ENCODE measurements around the gene PNRC2.
"Not testable (repeated sequence)": the region's sequence is repeated elsewhere in the genome, so short reads cannot be mapped to it uniquely, and the experiment has no call there.

The PNRC2 gene

DNA sequence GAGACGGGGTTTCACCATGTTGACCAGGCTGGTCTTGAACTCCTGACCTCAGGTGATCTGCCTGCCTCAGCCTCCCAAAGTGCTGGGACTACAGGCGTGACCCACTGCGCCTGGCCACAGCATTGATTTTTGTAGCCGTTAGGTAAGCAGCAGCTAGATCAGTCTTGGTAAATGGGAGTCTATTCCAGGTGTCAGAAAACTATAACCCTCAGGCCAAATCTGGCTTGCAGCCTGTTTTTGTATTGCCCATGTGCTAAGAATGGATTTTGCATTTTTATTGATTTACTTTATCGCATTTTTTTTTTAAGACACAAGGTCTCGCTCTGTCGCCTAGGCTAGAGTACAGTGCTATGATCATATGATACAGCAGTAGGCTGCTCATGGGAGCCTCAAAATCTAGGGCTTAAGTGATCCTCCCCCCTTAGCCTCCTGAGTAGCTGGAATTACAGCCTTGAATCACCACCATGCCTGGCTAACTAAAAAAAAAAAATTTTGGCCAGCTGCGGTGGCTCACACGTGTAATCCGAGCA, 37.1 kb downstream of the PNRC2 start:
- DNase-seq = no peak

DNA sequence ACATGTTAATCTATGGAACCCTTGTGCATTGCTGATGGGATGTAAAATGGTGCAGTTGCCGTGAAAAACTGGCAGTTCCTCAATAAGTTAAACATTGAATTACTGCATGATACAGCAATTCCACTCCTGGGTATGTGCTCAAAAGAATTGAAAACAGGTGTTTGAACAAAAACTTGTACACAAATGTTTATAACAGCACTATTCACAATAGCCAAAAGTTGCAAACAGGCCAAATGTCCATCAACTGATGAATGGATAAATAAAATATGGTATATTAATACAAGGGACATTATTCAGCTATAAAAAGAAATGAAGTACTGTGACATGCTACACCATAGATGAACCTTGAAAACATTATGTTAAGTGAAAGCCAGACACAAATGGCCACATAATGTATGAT, 38.2 kb downstream of the PNRC2 start:
- DNase-seq = no peak

DNA sequence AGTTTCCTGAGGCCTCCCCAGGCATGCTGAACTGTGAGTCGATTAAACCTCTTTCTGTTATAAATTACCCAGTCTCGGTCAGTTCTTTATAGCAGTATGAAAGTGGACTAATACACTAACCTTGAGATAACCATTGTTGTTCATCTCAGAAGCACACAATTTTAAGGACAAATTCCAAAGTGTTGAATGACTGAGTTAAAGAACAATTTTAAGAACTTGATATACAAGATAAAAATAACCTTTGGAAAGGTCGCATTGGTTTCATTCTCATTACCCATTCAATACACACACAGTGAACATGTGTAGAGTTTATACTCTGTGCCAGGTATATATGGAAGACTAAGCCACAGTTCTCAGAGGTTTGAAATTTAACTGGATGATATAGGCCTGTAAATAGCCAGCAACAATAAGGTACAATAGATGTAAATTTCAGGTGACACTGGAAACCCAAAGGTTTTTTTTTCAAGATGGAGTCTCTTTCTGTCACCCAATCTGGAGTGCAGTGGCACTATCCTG, 39.6 kb downstream of the PNRC2 start:
- no peak for DNase-seq

DNA sequence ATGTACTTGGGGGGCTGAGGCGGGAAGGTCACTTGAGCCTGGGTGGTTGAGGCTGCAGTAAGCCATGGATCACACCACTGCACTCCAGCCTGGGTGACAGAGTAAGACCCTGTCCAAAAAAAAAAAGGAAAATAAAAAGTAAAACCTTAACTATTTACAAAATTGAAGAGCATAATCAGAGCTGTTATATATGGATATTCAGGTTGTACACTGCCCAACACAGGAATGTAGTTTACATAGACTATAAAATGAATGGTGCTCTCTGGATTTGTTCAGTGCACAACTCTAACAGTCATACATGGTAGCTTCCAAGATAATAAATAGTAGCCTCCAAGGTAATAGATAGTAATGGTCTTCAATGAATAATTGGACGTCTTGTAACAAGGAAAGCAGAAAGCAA, 43.1 kb downstream of the PNRC2 start:
- no peak for DNase-seq

DNA sequence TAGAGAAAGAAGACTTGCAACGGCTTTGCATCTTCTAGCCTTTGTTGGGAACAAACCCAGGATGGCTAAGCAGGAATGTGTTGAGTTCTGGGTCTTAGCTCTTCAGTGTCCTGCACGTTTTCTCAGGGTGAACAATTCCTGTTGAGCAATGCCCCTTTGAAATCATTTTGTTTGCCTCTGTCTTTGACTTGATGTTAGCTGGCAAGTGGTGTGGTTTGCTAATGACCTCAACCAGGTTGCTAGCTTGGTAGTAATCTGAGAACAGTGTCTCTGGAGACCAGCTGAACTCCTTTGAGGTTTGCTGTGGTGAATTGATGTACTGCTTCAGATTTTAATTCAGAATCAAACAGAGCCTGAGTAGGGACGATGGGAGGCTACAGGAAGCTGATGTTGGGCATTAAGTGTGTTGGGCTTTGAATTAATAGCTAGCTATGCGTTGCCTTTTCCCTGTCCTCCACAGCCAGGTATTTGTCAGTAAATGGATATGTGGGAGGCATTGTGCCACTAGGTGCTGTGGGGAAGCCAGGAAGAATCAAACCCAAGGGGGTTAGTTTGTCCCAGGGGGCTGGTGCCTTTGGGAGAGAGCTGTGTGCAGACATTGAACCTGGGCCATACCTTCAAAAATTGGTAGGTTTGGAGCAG, 43.8 kb downstream of the PNRC2 start:
- peak; percentile 80 for DNase-seq

DNA sequence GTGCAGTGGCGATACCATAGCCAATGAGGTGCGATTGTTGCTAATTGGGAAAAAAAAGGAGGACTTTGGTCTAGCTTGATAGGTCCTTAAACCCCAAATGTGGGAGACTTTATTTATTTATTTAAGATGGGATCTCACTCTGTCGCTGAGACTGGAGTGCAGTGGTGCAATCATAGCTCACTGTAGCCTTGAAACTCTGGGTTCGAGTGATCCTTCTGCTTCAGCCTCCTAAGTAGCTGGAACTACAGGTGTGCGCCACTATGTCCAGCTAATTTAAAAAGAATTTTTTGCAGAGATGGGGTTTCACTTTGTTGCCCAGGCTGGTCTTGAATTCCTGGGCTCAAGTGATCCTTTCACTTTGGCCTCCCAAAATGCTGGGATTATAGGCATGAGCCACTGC, 44.5 kb downstream of the PNRC2 start:
- no peak for DNase-seq

DNA sequence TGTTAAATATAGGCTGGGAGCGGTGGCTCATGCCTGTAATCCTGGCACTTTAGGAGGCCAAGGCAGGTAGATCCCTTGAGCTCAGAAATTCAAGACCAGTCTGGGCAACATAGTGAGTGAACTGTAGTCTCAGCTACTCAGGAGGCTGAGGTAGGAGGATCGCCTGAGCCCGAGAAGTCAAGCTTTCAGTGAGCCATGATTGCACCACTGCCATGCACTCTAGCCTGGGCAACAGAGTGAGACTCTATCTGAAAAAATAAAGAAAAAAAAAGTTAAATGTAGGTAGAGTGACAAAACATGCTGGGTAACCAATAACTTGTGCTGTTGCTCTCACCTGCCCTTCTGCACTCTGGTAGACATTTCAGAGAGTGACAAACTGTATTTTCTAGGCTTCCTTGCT, 45.5 kb downstream of the PNRC2 start:
- DNase-seq = no peak

DNA sequence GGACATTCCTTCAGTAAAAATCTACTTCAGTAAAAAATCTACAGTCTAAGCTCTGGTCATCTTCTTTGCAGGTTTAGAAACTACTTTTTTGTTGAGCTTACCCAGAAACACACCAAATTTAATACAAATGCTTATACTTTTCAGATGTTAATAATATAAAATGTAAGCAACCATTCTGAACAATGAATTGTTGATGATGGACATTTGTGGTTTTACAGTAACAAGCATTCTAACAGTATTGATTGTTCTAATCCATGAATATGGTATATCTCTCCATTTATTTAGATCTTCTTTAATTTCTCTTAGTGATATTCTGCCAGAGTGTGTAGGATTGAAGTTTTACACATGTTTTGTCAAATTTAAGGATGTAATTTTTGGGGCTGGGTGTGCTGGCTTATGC, 47.5 kb downstream of the PNRC2 start:
- DNase-seq = no peak

DNA sequence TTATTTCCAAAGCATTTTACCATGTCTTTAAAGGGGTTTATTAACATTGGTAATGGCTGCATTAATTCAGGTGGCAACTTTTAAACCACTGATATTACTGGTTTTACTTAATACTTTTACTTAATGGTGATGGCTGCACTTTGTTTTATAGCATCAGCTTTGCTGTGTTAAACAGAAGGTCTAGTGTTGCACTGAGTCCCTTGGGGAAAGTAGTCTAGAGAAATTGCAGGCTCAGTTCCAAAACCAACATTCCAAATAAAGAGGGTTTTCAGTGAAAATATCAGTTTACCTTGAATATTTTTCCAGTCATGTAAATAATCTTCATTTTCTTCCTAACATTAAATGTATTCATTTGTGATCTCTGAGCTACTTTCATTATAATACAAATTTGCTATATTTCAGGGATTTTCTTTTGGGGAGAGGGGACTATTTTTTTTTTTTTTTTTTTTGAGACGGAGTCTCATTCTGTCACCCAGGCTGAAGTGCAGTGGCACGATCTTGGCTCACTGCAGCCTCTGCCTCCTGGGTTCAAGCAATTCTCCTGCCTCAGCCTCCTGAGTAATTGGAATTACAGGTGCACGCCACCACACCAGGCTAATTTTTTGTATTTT, 49.1 kb downstream of the PNRC2 start:
- DNase-seq = peak; percentile 65

DNA sequence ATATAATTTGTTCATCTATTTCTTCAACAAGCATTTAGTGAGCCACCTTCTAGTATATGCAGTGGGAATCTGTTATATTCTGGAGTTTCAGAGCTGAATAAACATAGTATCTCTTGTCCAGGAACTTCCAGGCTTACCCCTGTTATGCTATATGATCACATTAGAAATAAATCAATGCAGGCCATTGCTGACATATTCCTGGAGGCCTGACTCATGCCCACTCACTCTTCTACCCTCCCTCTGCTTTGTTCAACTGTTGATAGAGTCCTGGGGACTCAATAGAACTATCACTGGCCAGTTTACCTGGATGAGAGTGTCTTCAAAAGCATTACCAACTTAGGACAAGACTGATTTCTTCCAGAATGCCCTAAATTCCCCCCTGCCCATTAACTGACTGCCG, 49.8 kb downstream of the PNRC2 start:
- DNase-seq = peak; percentile 84

DNA sequence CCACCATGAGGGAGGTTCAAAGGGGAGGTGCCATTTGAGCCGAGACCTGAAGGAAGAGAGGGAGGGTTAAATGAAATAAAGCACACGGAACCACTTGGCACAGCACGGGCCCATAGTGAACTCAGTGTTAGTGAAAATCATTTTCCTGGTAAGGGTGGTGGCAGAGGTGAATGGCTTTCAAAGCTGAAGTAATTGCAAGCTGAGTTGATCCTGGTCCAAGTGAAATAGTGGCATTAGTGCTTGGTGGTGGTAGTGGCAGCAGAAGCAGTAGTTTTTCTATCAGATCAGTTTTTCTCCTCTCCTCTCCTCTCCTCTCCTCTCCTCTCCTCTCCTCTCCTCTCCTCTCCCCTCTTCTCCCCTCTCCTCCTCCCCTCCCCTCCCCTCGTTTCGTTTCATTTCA, 51.0 kb downstream of the PNRC2 start:
- no peak for DNase-seq

DNA sequence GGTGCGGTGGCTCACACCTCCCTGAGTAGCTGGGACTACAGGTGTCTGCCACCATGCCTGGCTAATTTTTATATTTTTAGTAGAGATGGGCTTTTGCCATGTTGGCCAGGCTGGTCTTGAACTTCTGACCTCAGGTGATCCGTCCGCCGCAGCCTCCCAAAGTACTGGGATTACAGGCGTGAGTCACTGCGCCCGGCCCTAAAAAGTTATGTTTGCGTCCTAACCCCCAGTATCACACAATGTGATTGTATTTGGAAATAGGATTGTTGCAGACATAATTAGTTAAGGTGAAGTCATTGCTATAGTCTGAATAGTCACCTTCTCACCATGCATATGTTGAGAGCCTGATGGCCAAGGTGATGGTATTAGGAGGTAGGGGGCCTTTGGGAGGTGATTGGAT, 53.2 kb downstream of the PNRC2 start:
- not testable (repeated sequence) for DNase-seq
